ENCODE measurements around the gene ABL1. TPM values are rescaled to one million over a fixed set of nuclear protein-coding genes. Genes with fewer than 3 reads are reported as not detected.

Gene ABL1
- total RNA-seq, 1 donor from 2014 or later, result 91.0 TPM

GRCh38 chr9:130868230-130868629 lies 33.2 kb downstream of the ABL1 start:
- H3K36me3 Mint-ChIP-seq (ENCODE audit: low read depth), result peaks cover 3% of the 10 kb centered on the region
- H3K4me1 Mint-ChIP-seq, result peaks cover 27% of the 10 kb centered on the region
- no peaks in the 10 kb centered on the region for H3K27me3 Mint-ChIP-seq (ENCODE audit: low read depth)
- no peak for TF ChIP-seq CTCF (conservative IDR thresholded peaks at IDR 0.05)
- no peak overlapping the region for H3K4me3 Mint-ChIP-seq
- no peak for DNase-seq (ENCODE audit: low read depth, low spot score)
- no peaks in the 10 kb centered on the region for H3K9me3 Mint-ChIP-seq
- H3K27ac Mint-ChIP-seq (ENCODE audit: unreplicated experiment), result no peak overlapping the region

GRCh38 chr9:130869250-130869649 lies 34.2 kb downstream of the ABL1 start:
- Mint-ChIP-seq H3K27me3 (ENCODE audit: low read depth) (no peaks in the 10 kb centered on the region), H3K9me3 (no peaks in the 10 kb centered on the region), H3K4me1 (peaks cover 22% of the 10 kb centered on the region), H3K36me3 (ENCODE audit: low read depth) (peaks cover 6% of the 10 kb centered on the region), H3K27ac (ENCODE audit: unreplicated experiment) (no peak overlapping the region), H3K4me3 (no peak overlapping the region)
- TF ChIP-seq CTCF (conservative IDR thresholded peaks at IDR 0.05), result no peak
- DNase-seq (ENCODE audit: low read depth, low spot score), result no peak

- Mint-ChIP-seq H3K27ac (ENCODE audit: unreplicated experiment) (peak overlapping the region; percentile 8), H3K36me3 (ENCODE audit: low read depth) (peaks cover 6% of the 10 kb centered on the region), H3K4me1 (peaks cover 22% of the 10 kb centered on the region), H3K4me3 (no peak overlapping the region), H3K9me3 (no peaks in the 10 kb centered on the region), H3K27me3 (ENCODE audit: low read depth) (no peaks in the 10 kb centered on the region)
- no peak for DNase-seq (ENCODE audit: low read depth, low spot score)
- TF ChIP-seq CTCF (conservative IDR thresholded peaks at IDR 0.05), result no peak
Measured at GRCh38 chr9:130870491-130871381, 35.7 kb downstream of the ABL1 start.

- Mint-ChIP-seq H3K9me3 (no peaks in the 10 kb centered on the region), H3K27me3 (ENCODE audit: low read depth) (no peaks in the 10 kb centered on the region), H3K4me1 (peaks cover 18% of the 10 kb centered on the region), H3K27ac (ENCODE audit: unreplicated experiment) (no peak overlapping the region), H3K36me3 (ENCODE audit: low read depth) (peaks cover 6% of the 10 kb centered on the region), H3K4me3 (no peak overlapping the region)
- DNase-seq (ENCODE audit: low read depth, low spot score), result no peak
- TF ChIP-seq CTCF (conservative IDR thresholded peaks at IDR 0.05), result no peak
Measured at GRCh38 chr9:130871395-130872062, 36.5 kb downstream of the ABL1 start.

- DNase-seq (ENCODE audit: low read depth, low spot score), result no peak
- Mint-ChIP-seq H3K9me3 (no peaks in the 10 kb centered on the region), H3K27me3 (ENCODE audit: low read depth) (no peaks in the 10 kb centered on the region), H3K36me3 (ENCODE audit: low read depth) (peaks cover 8% of the 10 kb centered on the region), H3K27ac (ENCODE audit: unreplicated experiment) (no peak overlapping the region), H3K4me1 (peaks cover 17% of the 10 kb centered on the region), H3K4me3 (no peak overlapping the region)
- no peak for TF ChIP-seq CTCF (conservative IDR thresholded peaks at IDR 0.05)
Measured at GRCh38 chr9:130872093-130872492, 37.0 kb downstream of the ABL1 start.
